ENCODE measurements around the gene IFNA6. TPM values are rescaled to one million over a fixed set of nuclear protein-coding genes. Genes with fewer than 3 reads are reported as not detected.

The IFNA6 gene
- total and polyA plus RNA-seq, 10 of the 15 experiments (the other 5 are each of a cell fraction or from before 2014, with no cell fraction given) = 0.04 TPM; not detected in 9

DNA sequence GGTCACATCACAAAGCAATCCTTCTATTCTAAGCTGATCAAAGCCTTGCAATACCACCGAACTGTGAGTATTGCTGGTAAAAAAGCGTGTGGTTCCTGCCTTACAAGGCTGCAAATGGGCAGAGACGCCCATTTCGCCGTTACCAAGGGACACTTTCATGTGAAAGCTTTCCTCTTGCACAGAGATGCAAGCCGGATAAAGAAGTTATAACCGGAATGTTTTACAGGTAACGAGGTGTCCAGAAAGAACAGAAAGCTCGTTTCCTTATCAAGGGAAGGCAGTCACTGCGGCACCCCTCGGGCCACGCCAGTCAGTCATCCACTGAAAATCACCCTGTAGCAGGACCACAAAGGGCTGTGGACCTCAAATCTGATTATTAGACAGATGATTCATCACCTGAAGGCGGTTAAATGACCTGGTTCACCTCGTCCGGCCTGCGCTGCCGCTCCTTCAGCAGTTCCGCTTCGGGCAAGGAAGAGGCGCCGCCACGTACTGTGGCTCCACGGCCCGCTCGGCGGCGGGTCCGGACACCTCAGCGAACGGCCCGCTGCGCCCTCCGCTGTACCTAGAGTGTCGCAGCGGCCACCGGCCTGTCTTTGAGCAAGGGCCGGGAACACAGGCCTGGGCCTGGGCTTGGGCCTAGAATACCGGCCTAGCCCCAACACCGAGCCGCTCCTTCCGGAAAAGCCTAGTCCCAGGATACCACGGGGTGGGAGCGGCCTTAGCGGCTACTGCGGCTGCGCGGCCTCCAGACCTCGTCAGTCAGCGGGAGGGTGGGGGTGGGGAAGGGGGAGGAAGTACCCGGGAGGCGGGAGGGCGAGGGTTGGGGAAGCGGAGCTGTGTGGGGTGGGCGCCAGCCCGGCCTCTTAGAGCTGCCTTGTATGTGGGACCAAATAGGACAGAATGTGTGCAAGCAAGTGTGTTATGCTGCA lies 15.7 kb downstream of the IFNA6 start, which contains the start of gene KLHL9 (continued):
- peak; percentile 39; the same call in 1 of the 2 replicates for TF ChIP-seq GABPA (IDR thresholded peaks at IDR 0.05; ENCODE audit: low read depth)
- peak; percentile 50 for TF ChIP-seq MYC (IDR thresholded peaks at IDR 0.05; ENCODE audit: insufficient read depth, insufficient read length, insufficient replicate concordance, low read length, severe bottlenecking)
- peak; percentile 91 for TF ChIP-seq POLR2A (IDR thresholded peaks at IDR 0.05; ENCODE audit: low read depth, low read length)
- TF ChIP-seq KLF5 (IDR thresholded peaks at IDR 0.05; ENCODE audit: partially characterized antibody) = no peak
- TF ChIP-seq POLR2AphosphoS5 (IDR thresholded peaks at IDR 0.05; ENCODE audit: low read length) = peak; percentile 87
- peak; percentile 77 for TF ChIP-seq LARP7 (IDR thresholded peaks at IDR 0.05)
- 0 out of 2 replicates have a peak, but pooled peaks have one; percentile 23 for TF ChIP-seq CBFB (IDR thresholded peaks at IDR 0.05; ENCODE audit: low read depth)
- TF ChIP-seq, protein P1, sequence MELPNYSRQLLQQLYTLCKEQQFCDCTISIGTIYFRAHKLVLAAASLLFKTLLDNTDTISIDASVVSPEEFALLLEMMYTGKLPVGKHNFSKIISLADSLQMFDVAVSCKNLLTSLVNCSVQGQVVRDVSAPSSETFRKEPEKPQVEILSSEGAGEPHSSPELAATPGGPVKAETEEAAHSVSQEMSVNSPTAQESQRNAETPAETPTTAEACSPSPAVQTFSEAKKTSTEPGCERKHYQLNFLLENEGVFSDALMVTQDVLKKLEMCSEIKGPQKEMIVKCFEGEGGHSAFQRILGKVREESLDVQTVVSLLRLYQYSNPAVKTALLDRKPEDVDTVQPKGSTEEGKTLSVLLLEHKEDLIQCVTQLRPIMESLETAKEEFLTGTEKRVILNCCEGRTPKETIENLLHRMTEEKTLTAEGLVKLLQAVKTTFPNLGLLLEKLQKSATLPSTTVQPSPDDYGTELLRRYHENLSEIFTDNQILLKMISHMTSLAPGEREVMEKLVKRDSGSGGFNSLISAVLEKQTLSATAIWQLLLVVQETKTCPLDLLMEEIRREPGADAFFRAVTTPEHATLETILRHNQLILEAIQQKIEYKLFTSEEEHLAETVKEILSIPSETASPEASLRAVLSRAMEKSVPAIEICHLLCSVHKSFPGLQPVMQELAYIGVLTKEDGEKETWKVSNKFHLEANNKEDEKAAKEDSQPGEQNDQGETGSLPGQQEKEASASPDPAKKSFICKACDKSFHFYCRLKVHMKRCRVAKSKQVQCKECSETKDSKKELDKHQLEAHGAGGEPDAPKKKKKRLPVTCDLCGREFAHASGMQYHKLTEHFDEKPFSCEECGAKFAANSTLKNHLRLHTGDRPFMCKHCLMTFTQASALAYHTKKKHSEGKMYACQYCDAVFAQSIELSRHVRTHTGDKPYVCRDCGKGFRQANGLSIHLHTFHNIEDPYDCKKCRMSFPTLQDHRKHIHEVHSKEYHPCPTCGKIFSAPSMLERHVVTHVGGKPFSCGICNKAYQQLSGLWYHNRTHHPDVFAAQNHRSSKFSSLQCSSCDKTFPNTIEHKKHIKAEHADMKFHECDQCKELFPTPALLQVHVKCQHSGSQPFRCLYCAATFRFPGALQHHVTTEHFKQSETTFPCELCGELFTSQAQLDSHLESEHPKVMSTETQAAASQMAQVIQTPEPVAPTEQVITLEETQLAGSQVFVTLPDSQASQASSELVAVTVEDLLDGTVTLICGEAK (IDR thresholded peaks at IDR 0.05; ENCODE audit: borderline replicate concordance) = peak; percentile 60; the same call in 1 of the 2 replicates
- TF ChIP-seq IKZF2 (IDR thresholded peaks at IDR 0.05) = peak; percentile 78 to 83; a peak in 3 of 4 replicates
- peak; percentile 76; the same call in 1 of the 2 replicates for TF ChIP-seq SMAD5 (IDR thresholded peaks at IDR 0.05; ENCODE audit: low read depth)
- TF ChIP-seq, protein P2, sequence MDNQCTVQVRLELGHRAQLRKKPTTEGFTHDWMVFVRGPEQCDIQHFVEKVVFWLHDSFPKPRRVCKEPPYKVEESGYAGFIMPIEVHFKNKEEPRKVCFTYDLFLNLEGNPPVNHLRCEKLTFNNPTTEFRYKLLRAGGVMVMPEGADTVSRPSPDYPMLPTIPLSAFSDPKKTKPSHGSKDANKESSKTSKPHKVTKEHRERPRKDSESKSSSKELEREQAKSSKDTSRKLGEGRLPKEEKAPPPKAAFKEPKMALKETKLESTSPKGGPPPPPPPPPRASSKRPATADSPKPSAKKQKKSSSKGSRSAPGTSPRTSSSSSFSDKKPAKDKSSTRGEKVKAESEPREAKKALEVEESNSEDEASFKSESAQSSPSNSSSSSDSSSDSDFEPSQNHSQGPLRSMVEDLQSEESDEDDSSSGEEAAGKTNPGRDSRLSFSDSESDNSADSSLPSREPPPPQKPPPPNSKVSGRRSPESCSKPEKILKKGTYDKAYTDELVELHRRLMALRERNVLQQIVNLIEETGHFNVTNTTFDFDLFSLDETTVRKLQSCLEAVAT (IDR thresholded peaks at IDR 0.05) = 0 out of 2 replicates have a peak, but pooled peaks have one; percentile 40
- peak; percentile 58; the same call in 1 of the 2 replicates for TF ChIP-seq ZNF207 (IDR thresholded peaks at IDR 0.05; ENCODE audit: borderline replicate concordance)
